Measurements from ENCODE around the gene DACT2.
A peak's percentile ranks its signal among the peaks of the same experiment; 100 is the strongest.

Gene DACT2

GRCh38 chr6:168349718-168350210 lies 30.2 kb upstream of the DACT2 start:
- no peak for DNase-seq

DNA sequence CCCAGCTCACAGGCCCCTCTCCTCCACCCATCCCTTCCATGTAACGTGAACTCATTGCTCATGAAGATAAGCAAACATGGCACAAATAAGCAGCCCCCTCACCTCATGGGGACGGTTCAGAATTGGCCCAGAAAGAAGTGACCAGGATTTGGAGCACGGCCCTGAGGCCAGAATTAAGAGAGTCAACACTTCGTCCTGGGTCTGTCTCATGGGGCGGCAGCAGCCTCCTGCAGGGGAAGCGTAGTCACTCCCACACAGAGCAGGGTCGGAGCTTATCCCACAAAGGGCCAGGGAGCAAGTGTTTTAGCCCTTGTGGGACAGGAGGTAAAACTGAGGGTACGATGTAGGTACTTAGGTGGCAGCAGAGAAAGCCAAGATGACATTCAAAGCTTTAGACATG lies 28.6 kb upstream of the DACT2 start:
- no peak for DNase-seq

GRCh38 chr6:168347615-168348014 lies 28.0 kb upstream of the DACT2 start:
- DNase-seq, result no peak

- no peak for DNase-seq
Measured at GRCh38 chr6:168347053-168347452, 27.5 kb upstream of the DACT2 start.

DNA sequence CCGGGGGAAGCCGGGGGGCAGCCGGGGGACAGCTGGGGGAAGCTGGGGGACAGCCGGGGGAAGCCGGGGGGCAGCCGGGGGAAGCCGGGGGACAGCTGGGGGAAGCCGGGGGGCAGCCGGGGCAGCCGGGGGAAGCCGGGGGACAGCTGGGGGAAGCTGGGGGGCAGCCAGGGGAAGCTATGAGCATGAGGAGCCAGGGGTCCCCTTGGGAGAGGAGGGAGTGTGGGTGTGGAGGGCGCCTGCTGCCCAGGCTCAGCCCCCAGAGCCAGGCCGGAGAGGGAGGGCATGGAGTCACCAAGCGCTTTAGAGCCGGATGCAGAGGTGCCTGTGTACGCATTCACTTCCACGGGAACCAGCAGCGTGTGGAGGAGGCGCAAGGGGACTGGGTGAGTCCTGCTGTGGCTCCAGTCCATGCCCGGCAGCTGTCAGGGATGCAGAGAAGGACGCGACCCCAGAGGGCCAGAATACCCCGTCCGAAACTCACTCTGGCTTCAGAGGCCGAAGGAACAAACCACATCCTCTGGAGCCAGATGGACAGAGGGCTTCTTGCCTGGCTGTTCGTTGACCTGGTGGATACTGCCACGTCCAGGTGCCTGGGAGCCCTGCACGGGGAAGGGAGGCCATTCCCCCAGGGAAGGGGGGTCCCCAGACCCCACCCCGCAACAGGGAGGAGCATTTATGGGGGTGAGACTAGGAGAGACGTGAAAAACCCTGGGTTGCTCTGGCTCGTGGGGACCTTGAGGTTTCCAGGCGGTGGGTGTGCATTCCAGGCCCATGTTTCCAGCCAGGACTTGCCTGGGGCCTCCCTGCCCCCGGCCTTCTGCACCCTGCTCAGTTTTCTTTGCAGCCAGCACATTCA lies 26.5 kb upstream of the DACT2 start:
- no peak for DNase-seq

- no peak for DNase-seq
Measured at GRCh38 chr6:168345266-168345665, 25.7 kb upstream of the DACT2 start.

GRCh38 chr6:168344338-168344737 lies 24.8 kb upstream of the DACT2 start:
- no peak for DNase-seq

GRCh38 chr6:168343239-168344150 lies 23.9 kb upstream of the DACT2 start:
- DNase-seq, result no peak

DNA sequence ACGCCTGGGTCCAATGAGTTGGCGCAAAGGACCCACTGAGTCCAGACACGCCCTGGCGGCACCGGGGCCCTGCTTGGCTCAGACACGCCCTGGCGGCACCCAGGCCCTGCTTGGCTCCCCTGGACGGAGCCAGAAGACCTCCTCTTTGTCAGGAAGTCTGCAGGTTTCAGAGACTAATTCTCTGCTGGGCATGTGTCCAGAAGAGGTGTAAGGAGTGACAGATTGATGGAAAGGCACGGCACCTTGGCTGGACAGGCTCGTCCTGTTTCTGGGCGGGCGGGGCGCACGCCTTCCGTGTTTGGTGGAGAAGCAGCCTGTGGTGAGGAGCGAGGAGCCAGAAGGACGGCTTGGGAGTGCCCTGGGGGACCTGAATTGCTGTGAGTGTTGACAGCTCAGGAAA lies 23.1 kb upstream of the DACT2 start:
- no peak for DNase-seq

GRCh38 chr6:168341280-168341900 lies 21.8 kb upstream of the DACT2 start:
- DNase-seq, result no peak

DNA sequence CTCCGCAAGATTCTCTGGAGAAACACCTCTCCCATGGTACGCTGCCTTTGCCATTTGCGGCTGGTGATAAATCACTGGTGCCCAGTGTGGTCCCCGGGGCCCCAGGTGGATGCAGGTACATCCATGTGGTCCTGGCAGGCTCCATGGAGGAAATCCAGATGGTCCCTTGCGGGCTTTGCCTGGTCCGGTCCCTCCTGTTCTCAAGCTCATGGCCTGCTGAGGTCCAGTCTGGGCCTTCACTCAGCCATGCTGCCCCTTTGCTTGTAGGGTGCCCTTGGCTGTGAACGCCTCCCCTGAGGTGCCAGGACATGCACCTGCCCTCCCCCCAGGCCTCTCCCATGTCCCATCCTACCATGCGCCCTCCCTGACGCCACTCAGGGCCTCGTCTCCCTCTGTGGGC lies 21.2 kb upstream of the DACT2 start:
- DNase-seq, result no peak

GRCh38 chr6:168338777-168339176 lies 19.2 kb upstream of the DACT2 start:
- DNase-seq, result no peak

GRCh38 chr6:168336967-168337366 lies 17.4 kb upstream of the DACT2 start:
- DNase-seq, result no peak

DNA sequence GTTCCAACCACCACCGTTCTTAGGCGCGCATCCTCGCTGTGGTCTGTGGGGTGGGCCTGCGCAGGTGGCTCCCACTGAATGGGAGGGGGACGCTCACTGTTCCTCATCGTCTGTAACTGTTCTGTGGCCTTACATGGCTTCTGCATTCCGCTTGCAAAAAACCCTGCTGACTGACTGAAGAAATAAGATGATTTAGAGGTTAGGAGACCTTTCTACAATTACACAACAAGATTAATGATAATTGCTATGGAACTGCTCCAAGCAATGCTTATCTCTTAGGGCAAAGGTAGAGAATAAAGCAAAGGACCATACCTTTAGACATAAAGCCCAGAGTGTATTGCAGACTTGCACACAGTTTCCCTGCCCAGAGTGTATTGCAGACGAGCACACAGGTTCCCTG lies 14.4 kb upstream of the DACT2 start:
- DNase-seq, result no peak

DNA sequence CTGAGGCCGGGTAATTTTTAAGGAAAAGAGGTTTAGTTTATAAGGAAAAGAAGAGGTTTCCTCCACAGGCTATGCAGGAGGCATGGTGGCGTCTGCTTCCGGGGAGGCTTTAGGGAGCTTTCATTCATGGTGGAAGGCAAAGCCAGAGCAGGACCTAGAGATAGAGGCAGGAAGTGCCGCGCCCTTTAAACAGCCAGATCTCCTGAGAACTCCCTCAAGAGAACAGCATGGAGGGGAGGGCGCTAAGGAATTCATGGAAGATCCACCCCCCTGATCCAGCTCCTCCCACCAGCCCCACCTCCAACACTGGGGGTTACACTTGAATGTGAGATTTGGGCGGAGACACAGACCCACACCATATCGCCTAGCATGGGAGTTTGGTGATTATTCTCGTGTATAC lies 13.9 kb upstream of the DACT2 start:
- DNase-seq, result no peak

- DNase-seq, result peak; percentile 11
Measured at GRCh38 chr6:168333039-168333438, 13.5 kb upstream of the DACT2 start.

DNA sequence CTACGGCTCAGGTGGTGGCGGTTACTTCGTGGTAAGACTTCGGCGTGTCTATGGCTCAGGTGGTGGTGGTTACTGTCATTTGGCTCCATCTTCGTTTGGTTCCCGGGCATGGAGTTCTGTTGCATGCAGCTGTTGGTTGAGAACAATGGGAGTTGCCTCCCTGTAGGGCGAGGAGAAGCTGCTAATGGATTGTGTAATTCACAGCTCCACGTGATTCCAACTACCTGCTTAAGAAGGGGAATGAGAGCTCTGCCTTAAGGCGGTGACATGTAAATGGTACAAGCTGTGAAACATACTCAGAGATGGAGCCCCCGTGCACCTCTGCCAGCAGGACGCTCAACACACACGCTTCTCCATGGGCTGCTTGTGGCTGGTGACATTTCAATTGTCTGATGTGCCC lies 12.4 kb upstream of the DACT2 start:
- no peak for DNase-seq

GRCh38 chr6:168331058-168331457 lies 11.5 kb upstream of the DACT2 start:
- DNase-seq, result no peak

- no peak for DNase-seq
Measured at GRCh38 chr6:168330403-168330802, 10.8 kb upstream of the DACT2 start.

- DNase-seq, result no peak
Measured at GRCh38 chr6:168328086-168328485, 8.5 kb upstream of the DACT2 start.

GRCh38 chr6:168326294-168327261 lies 7.0 kb upstream of the DACT2 start:
- DNase-seq, result no peak

DNA sequence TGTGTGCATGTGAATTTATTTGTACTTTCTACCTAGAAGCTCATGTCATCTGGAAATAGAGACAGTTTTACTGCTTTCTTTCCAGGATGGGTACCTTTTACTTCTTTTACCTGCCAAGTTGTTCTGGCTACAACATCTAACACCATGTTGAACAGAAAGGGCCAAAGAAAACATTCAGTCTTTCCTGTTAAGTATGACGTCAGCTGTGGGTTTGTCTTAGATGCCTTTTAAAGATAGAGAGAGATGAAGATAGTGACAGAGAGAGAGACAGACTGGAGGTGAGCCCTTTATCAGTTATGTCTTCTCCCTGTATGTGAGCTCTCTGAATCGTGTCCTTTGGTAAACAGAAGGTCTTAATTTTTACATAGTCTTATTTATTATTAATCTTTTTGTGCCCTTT lies 3.4 kb upstream of the DACT2 start:
- no peak for DNase-seq
